GM19463 (cell line): Measurements from ENCODE around the gene ADAMTS17.

ENCODE experiments used
- ATAC-seq: cut with Tn5 transposase; IDR thresholded peaks from one replicate; pipeline ENCODE4 v1.9.1; 2021; ENCODE audit warnings: mild to moderate bottlenecking, moderate library complexity; ENCODE audit not compliant: unreplicated experiment

The ADAMTS17 gene

DNA sequence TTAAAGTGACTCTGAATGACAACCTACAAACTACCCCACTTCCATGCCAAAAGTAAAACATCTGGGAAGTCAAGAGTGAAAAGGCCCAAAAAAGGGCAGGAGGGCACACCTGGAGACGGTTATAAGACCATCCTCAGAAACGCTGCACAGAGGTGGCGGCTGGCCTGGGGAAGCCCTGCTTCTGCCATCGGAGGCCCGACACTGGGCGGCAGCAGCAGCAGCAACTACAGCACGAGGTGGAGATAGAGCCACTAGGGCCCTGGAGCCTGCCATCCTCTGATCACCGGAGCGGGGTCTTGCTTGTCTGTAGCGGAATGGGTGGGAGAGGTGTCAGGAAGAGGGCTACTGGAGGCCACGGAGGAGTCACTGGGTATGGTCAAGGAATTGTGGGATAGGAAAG, 283.3 kb downstream of the ADAMTS17 start:
- ATAC-seq, result no peak

- ATAC-seq, result no peak
Measured at GRCh38 chr15:100057281-100057680, 284.5 kb downstream of the ADAMTS17 start.

- ATAC-seq, result no peak
Measured at GRCh38 chr15:100056411-100057072, 285.2 kb downstream of the ADAMTS17 start.

DNA sequence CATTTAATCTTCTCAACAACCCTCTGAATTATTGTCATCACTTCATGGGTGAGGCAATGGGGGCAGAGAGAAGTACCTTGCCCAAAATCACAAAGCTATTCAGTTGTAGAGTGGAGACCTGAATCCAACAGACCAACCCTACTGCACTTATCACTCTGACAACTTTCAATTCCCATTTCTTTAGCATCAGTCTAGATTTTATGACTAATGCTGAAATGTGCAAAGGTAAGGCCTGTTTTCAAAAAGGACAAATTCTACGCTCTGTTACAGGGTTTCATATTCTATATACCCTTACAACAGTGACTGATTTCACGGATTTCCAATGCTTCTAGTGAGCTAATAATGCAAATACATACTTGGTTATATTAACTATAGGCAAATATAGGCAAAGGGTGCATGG, 286.0 kb downstream of the ADAMTS17 start:
- no peak for ATAC-seq

GRCh38 chr15:100054539-100054938, 287.2 kb downstream of the ADAMTS17 start:
- ATAC-seq, result no peak

GRCh38 chr15:100053474-100054121, 288.2 kb downstream of the ADAMTS17 start:
- no peak for ATAC-seq

- no peak for ATAC-seq
Measured at GRCh38 chr15:100052716-100053473, 288.9 kb downstream of the ADAMTS17 start.

GRCh38 chr15:100050877-100051786, 290.6 kb downstream of the ADAMTS17 start:
- no peak for ATAC-seq

- no peak for ATAC-seq
Measured at GRCh38 chr15:100049936-100050876, 291.6 kb downstream of the ADAMTS17 start.

GRCh38 chr15:100049483-100049882, 292.3 kb downstream of the ADAMTS17 start:
- no peak for ATAC-seq

DNA sequence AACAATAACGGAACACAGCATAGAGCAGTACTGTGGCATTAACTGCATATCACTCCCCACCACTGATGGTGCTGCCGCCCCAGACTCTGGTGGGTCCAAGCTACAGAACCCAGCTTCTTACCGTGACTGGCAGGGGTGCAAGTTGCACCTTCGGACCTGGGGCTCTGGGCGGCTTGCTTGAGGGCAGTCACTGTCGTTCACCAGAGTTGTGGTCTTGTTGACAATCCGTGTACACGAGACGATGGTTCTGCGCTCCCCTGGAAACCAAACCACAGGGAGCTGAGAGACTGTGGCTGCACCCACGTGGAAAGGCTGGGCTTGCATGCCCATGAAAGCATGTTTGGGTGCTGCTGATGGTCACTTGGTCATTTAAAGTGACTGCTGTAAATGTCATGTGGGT, 293.0 kb downstream of the ADAMTS17 start:
- ATAC-seq, result no peak

- ATAC-seq, result no peak
Measured at GRCh38 chr15:100043692-100044091, 298.1 kb downstream of the ADAMTS17 start.

DNA sequence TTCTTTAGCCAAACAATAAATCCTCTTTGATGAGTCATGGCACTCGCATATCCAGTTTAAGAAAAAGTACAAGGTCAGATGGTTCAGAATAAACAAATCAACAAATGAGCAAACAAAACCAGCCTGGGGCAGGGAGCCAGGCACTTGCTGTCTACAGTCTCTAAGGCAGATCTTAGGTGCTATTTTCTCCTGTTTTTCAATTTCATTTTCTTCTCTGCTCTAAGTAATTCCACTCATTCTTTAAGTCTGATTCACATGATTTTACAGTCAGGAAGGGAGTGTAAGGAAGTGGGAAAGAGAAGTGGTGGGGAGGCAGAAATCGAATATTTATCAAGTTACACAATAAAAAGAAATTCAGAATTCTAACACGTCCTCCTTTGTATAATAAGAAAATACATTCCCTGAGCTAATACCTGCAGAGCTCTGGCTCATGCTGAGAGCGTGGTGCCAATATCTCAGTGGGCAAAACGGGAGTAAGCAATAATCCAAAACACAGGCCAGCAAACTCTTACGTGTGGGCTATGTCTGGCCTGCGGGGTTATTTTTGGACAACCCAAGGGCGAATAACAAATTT, 298.6 kb downstream of the ADAMTS17 start:
- no peak for ATAC-seq

- no peak for ATAC-seq
Measured at GRCh38 chr15:100042558-100042957, 299.2 kb downstream of the ADAMTS17 start.

DNA sequence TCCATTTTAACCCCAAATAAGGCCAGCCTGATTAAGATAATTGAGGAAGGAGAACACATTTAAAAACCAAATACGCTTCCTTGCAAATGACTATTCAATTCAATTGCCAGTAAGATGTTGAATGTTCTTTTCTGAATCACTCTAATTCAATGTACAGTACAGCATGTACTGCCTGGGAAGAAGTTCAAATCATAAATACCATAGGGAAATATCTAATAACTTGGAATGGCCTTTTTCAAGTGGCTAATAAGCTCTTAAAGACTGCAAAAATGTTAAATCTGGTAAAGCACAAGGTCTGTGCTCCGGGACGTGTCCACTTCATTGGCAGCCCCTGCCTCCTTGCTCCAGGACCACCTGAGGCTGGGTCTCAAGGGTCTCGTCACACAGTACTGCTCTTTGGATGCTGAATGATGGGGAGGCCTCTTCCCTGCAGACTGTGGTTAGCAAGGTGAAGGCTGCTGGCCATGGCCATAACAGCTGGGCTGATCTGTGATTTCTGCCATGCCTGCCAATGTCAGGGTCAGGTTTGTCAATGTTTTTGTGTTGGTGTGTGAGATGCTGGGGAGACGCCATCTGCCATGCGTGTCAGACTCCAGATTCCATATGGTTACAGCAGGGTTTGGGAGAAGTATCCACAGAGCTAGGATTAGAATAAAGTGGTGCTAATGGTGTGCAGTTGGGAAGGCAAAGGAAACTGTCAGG, 300.5 kb downstream of the ADAMTS17 start:
- ATAC-seq, result no peak

DNA sequence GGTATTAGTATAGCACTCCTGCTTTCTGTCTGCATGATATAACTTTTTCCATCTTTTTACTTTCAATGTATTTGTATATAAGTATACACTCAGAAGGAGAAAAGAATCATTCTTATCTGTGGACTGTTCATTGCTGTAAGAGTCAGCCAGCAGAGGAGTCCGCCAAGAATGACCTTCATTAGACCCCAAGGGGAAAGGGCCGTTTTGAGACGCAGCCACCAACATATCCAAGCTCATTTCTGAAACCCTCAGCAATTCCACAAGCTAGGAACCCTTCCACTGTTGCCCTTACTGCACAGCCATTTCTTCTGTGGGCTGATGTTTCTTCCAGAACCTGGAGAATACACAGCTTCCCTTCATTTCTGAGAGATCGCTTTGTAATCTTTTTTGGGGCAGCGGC, 301.8 kb downstream of the ADAMTS17 start:
- no peak for ATAC-seq

- ATAC-seq, result no peak
Measured at GRCh38 chr15:100038736-100039135, 303.0 kb downstream of the ADAMTS17 start.

DNA sequence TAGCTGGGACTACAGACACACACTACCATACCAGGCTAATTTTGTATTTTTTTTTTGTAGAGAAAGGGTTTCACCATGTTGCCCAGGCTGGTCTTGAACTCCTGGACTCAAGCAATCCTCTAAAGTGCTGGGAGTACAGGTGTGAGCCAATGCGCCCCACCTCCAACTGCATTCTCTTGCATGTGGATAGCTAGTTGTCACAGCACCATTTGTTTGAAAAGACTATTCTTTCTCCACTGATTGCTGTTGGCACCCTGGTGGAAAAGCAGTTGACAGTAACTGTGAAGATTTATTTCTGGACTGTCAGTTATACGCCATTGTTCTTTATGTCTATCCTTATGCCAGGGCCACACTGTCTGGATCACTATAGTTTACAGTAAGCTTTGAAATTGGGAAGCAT, 303.9 kb downstream of the ADAMTS17 start:
- no peak for ATAC-seq

- ATAC-seq, result no peak
Measured at GRCh38 chr15:100036015-100036414, 305.8 kb downstream of the ADAMTS17 start.
